ENCODE measurements around the gene KCNIP3.
A peak's percentile ranks its signal among the peaks of the same experiment; 100 is the strongest.
"Not testable (repeated sequence)": the region's sequence is repeated elsewhere in the genome, so short reads cannot be mapped to it uniquely, and the experiment has no call there.

Gene KCNIP3

GRCh38 chr2:95296880-95297487, at the start of gene KCNIP3:
Gene KCNIP3, plus strand, starts transcription at chr2:95297347. Its CDS starts 92 bp downstream, at chr2:95297439.
- DNase-seq (ENCODE audit: low spot score): peak; percentile 21

DNA sequence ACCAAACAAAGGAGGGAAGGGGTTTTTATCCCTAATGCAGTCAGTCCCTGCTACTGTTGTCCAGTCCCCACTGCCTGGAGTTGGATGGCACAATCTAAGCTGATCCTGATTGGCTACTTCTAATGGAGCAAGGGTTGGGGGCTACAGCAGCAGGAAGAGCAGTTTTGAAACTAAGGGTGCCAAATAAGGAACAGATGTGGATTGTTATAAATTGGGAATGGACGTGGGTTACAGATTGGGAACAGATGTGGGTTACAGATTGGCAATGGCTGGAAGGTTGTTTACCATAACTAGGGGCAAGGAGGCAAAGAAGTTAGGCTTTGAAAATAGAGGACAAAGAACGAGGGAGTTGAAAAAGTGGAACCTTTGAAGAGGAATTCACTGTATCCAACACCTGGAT, 38.9 kb upstream of the KCNIP3 start:
- DNase-seq (ENCODE audit: low spot score): no peak

- no peak for DNase-seq (ENCODE audit: low spot score)
Observed at GRCh38 chr2:95260028-95261023, 36.8 kb upstream of the KCNIP3 start.

- no peak for DNase-seq (ENCODE audit: low spot score)
Observed at GRCh38 chr2:95261602-95262001, 35.5 kb upstream of the KCNIP3 start.

GRCh38 chr2:95262896-95263542, 34.1 kb upstream of the KCNIP3 start:
- DNase-seq (ENCODE audit: low spot score): no peak

- DNase-seq (ENCODE audit: low spot score): peak; percentile 35
Observed at GRCh38 chr2:95264624-95265023, 32.5 kb upstream of the KCNIP3 start.

DNA sequence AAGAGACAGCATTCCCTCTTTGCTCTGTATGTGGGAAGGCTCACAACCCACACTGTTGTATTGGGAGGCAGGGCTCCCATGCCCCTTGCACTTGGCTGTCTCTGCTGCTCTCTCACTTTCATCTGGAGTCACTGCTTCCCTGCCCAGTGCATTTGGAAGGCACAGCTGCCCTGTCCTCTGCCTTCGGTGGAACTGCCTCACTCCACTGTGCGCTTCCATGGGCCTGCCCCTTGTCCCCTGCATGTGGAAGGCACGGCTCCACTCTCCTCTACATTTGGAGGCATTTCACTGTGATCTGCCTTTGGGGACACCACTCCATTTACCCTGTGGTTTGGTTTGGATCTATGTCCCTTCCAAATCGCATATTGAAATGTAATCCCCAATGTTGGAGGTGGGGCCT, 32.0 kb upstream of the KCNIP3 start:
- DNase-seq (ENCODE audit: low spot score): no peak

DNA sequence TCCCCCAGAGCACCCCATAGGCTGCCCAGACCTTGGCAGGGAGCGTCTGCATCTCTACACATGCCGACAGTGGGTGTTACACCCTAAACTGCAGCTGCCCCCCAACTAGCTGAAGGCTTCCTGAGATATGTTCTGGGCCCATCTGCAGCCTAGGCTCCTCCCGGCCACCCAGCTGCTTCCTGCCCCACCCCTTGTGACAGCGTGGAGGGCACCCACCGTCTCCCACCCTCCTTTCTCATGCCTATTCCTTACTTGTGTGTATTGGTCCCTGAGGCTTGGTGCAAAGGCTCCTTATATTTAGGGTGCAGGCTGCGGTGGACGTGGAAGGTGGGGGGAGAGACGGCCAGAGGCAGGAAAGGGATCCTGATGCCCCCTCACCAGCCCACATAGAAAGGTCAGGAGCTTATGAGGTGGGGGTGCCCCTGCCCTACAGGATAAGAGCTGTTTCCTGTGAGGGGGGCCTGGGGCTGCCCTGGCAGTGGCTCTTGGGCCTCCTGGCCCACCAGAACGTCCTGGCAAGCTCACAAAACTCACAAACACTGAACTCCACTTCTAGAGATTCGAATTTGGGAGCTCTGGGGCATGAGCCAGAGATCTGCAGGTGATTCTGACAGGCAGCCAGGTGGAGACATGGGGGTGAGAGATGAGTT, 30.2 kb upstream of the KCNIP3 start:
- DNase-seq (ENCODE audit: low spot score): no peak

DNA sequence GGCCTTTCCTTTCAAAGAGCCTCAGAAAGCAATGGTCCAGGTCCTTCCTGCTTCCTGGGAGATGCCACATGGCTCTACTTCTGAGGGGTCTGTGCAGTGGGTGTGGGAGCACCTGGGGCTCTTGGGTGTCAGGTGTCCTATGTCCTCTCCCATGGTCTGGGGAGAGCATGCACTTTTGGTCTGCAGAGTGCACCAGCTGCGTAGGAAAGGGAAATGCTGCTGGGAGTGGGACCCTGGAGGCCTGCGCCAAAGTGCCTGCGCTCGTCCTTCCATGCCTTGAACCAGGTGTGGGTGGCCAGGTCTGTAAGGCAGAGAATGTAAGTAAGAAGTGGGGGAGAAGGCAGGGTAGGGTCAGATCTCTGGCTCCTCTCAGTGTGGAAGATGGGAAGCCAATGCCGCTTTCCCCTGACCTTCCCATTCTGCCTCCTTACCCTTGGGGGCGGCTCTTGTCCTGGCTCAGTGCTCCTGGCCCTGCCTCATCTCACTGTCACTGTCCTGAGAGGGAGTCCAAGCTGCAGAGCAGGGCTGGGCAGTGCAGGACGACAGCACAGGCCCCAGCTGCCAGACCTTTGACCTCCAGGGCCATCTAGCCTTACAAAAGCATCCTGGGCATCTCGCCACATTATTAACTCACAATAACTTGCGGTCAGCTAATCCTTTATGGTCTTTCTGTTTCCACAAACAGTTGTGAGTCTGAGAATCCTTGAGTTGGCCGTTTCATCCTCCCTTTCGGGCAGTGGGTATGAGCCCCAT, 29.5 kb upstream of the KCNIP3 start:
- no peak for DNase-seq (ENCODE audit: low spot score)

- DNase-seq (ENCODE audit: low spot score): no peak
Observed at GRCh38 chr2:95268211-95269035, 28.7 kb upstream of the KCNIP3 start.

DNA sequence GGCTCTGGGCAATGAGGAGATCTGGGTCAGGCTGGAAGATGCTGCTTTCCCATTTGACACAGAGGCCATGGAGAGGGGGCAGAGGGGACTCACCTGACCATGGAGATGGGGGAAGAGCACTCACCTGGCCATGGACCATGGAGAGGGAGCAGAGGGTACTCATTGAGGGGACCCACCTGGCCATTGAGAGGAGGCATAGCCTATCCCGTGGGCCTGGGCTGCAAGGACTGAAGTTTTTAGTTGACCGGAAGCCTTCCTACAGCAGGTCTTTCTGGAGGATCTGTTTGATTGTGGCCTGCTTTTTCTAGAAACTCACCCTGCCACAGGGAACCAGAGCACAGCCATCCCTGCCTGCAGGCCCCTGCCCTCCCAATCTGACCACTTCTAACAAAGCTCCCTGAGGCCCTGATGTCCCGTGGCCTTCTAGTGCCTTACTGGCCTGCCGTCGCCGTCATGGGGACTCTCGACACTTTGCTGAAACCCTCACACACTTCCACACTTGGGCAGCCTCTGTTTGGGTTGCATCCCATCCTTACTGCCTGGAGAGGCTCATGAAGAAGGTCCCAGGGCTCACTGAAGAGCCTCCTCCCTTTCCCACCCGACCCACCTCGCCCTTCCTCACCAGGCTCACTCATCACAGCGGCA, 28.0 kb upstream of the KCNIP3 start:
- no peak for DNase-seq (ENCODE audit: low spot score)

GRCh38 chr2:95269745-95270144, 27.4 kb upstream of the KCNIP3 start:
- not testable (repeated sequence) for DNase-seq (ENCODE audit: low spot score)

- no peak for DNase-seq (ENCODE audit: low spot score)
Observed at GRCh38 chr2:95270541-95271081, 26.5 kb upstream of the KCNIP3 start.

DNA sequence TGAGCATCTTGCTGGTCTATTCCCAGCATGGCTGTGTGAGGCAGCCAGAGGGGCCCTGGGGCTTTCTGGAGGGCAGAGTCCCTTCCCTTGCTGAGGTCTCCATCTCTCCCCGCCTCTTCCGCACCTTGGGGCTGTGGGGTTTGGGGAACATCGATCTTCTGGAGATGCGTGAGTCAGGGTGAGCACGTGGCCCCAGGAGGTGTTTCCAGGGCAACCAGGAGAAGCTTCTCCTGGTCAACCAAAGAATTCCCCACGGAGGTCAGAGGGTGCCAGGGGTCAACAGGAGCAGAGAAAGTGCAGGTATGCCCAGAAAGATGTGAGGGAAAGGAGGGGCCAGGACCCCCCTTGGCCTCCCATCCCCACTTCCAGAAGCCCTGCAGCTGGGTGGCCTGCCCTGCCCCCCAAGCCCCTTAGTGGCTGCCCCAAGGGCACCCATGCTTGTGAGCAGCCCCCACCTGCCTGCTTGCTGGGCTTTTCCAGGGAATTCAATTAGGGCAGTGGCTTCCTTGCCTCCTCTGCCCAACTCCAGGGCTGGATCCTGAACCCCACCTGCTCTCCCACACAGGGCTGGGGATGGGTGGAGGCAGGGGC, 25.7 kb upstream of the KCNIP3 start:
- no peak for DNase-seq (ENCODE audit: low spot score)

GRCh38 chr2:95272299-95272751, 24.8 kb upstream of the KCNIP3 start:
- no peak for DNase-seq (ENCODE audit: low spot score)

- no peak for DNase-seq (ENCODE audit: low spot score)
Observed at GRCh38 chr2:95272781-95273180, 24.4 kb upstream of the KCNIP3 start.

DNA sequence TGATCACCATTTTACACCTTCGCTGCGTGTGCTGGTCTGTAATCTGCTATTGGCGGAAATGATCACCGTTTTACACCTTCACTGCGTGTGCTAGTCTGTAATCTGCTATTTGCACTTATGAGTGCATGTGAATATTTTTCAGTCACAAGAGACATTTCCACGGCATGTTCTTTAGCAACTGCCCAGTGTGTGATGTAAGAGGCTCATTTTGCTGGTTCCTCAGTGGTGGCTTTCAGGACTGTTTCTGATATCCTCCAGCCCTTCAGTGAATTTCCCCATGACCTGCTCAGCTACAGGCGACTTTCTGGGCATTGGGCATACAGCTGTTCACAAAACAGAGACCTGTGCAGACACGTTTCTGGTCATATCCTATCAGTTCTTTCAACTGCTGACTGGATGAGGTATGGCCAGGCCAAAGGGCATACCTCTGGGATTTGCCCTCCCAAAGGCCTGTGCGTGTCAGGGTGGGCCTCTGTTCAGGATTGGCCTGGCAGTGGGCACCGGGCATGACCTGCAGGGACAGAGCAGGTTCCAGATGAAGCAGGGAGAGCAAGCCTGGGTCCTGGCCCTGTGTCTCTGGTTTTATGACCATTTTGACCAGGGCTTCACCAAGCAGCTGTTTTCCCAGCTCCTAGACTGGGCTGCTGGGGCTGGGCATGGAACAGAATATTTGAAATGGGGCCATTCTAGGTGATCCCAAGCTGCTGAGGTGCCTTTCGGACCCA, 23.4 kb upstream of the KCNIP3 start:
- no peak for DNase-seq (ENCODE audit: low spot score)

DNA sequence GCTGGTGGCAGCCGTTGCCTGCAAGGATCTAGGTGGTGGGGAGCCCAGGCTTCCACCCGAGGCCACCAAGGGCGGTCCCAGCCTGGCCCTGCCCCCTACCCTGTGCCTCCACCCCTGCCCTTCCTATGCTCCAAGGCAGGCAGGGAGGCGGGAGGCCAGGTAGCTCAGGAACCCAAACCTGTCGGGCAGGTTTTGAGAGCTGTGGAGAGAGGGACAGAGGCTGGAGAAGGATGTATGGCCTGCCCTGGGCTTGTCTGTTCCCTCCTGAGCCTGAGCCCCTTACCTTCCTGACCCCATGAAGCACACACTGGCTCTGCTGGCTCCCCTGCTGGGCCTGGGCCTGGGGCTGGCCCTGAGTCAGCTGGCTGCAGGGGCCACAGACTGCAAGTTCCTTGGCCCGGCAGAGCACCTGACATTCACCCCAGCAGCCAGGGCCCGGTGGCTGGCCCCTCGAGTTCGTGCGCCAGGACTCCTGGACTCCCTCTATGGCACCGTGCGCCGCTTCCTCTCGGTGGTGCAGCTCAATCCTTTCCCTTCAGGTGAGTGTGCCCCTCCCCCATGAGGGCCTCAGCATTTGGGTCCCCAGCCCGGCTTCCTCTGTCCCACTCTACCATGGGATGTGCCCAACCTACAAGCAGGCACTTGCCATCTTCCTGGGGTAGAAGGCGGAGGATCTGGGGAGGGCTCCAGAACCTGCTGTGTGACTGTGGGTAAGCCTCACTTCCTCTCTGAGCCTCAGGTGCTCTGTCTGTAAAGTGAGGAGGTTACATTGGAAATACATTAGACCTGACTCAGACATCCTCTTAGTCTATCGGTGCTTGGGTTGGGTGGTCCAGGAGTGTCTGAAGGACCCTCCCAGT, 22.6 kb upstream of the KCNIP3 start, which contains the start of gene PROM2:
Gene PROM2 (plus strand): TSS at position 159 of the 860 bp plus-strand sequence. CDS start 137 bp downstream, at position 296.
- DNase-seq (ENCODE audit: low spot score): no peak
